T-helper 17 cell (primary cell): ENCODE data around the gene NR1H4. TPM values are rescaled to one million over a fixed set of nuclear protein-coding genes. Genes with fewer than 3 reads are reported as not detected.
A peak's percentile ranks its signal among the peaks of the same experiment; 100 is the strongest.
"Not testable (repeated sequence)": the region's sequence is repeated elsewhere in the genome, so short reads cannot be mapped to it uniquely, and the experiment has no call there.

ENCODE experiments used
- ATAC-seq: fragments of 150-1000 bp; cut with Tn5 transposase; 2 replicates; pipeline ENCODE4 v1.10.0; 2021; ENCODE audit warnings: mild to moderate bottlenecking, moderate library complexity
- DNase-seq, 3 donors: peaks; one replicate each; pipeline versions ENCODE4 v3.0.0 to v3.0.0-alpha.2; 2020 to 2021
- H3K9me3 ChIP-seq: one replicate; pipeline ENCODE4 v1.7.0; 2013; ENCODE audit warnings: low read length, mild to moderate bottlenecking; ENCODE audit not compliant: control insufficient read depth, poor library complexity, severe bottlenecking
- H3K27ac Mint-ChIP-seq: one replicate; pipeline ENCODE4 v1.8.0; 2022; ENCODE audit warnings: mild to moderate bottlenecking, moderate library complexity, mixed read lengths
- H3K27me3 Mint-ChIP-seq: one replicate; pipeline ENCODE4 v1.8.0; 2022; ENCODE audit warnings: mixed read lengths
- H3K36me3 Mint-ChIP-seq: one replicate; pipeline ENCODE4 v1.8.0; 2022; ENCODE audit warnings: low read depth, mixed read lengths
- H3K4me1 Mint-ChIP-seq: one replicate; pipeline ENCODE4 v1.8.0; 2022; ENCODE audit warnings: mild to moderate bottlenecking, mixed read lengths
- H3K4me3 Mint-ChIP-seq: one replicate; pipeline ENCODE4 v1.8.0; 2022; ENCODE audit warnings: mild to moderate bottlenecking, moderate library complexity, mixed read lengths
- total RNA-seq, 4 donors: library from RNA in 2 of 4; stranded (reverse) in 2 of 4; gene quantifications; one replicate each; pipeline ENCODE4 v1.2.3 and lab custom pipeline; 2022 to 2026

Gene NR1H4
- total RNA-seq, 2 donors from 2014 or later = not detected

- ATAC-seq (no peak), DNase-seq (no peak)
- peaks cover 2% of the 10 kb centered on the region for H3K36me3 Mint-ChIP-seq
- H3K27ac Mint-ChIP-seq = no peak overlapping the region
- peaks cover 2% of the 10 kb centered on the region for H3K4me1 Mint-ChIP-seq
- H3K9me3 ChIP-seq = no peaks in the 10 kb centered on the region
- H3K27me3 Mint-ChIP-seq = peaks cover 65% of the 10 kb centered on the region
- no peak overlapping the region for H3K4me3 Mint-ChIP-seq
Measured at GRCh38 chr12:100567945-100568344, 94.3 kb downstream of the NR1H4 start.

GRCh38 chr12:100572184-100572583, 98.5 kb downstream of the NR1H4 start:
- ATAC-seq (no peak), DNase-seq (no peak)
- Mint-ChIP-seq H3K27me3 (peaks cover 42% of the 10 kb centered on the region), H3K4me3 (peak overlapping the region; percentile 59), H3K4me1 (peaks cover 11% of the 10 kb centered on the region), H3K36me3 (peaks cover 2% of the 10 kb centered on the region), H3K27ac (no peak overlapping the region)
- no peaks in the 10 kb centered on the region for H3K9me3 ChIP-seq

- Mint-ChIP-seq H3K4me3 (peak within 1 kb of the TSS; percentile 95), H3K4me1 (peaks cover 11% of the 10 kb centered on the region), H3K27me3 (peaks cover 33% of the 10 kb centered on the region), H3K27ac (no peak within 1 kb of the TSS), H3K36me3 (peaks cover 2% of the 10 kb centered on the region)
- H3K9me3 ChIP-seq = no peaks in the 10 kb centered on the region
- DNase-seq (peak; percentile 30 to 44 (median 40)), ATAC-seq (peak; percentile 91)
Measured at GRCh38 chr12:100573292-100574186, 99.9 kb downstream of the NR1H4 start, which contains the start of gene GAS2L3. Gene GAS2L3 (plus strand): TSS chr12:100573684. CDS start chr12:100594905, 21,221 bp downstream.

- peaks cover 34% of the 10 kb centered on the region for H3K27me3 Mint-ChIP-seq
- H3K36me3 Mint-ChIP-seq = peaks cover 2% of the 10 kb centered on the region
- no peak overlapping the region for H3K27ac Mint-ChIP-seq
- H3K9me3 ChIP-seq = no peaks in the 10 kb centered on the region
- peaks cover 11% of the 10 kb centered on the region for H3K4me1 Mint-ChIP-seq
- DNase-seq (no peak), ATAC-seq (no peak)
- H3K4me3 Mint-ChIP-seq = peak overlapping the region; percentile 95
Measured at GRCh38 chr12:100574187-100575074, 100.8 kb downstream of the NR1H4 start.

GRCh38 chr12:100576331-100577036, 102.8 kb downstream of the NR1H4 start:
- peaks cover 25% of the 10 kb centered on the region for H3K27me3 Mint-ChIP-seq
- peaks cover 2% of the 10 kb centered on the region for H3K36me3 Mint-ChIP-seq
- H3K9me3 ChIP-seq = no peaks in the 10 kb centered on the region
- H3K4me3 Mint-ChIP-seq = no peak overlapping the region
- H3K27ac Mint-ChIP-seq = no peak overlapping the region
- peaks cover 9% of the 10 kb centered on the region for H3K4me1 Mint-ChIP-seq
- no peak for DNase-seq
- ATAC-seq = no peak

- H3K36me3 Mint-ChIP-seq = no peaks in the 10 kb centered on the region
- H3K27ac Mint-ChIP-seq = no peak overlapping the region
- DNase-seq (no peak), ATAC-seq (no peak)
- no peaks in the 10 kb centered on the region for H3K9me3 ChIP-seq
- peaks cover 6% of the 10 kb centered on the region for H3K4me1 Mint-ChIP-seq
- H3K27me3 Mint-ChIP-seq = peaks cover 14% of the 10 kb centered on the region
- H3K4me3 Mint-ChIP-seq = no peak overlapping the region
Measured at GRCh38 chr12:100578923-100579322, 105.3 kb downstream of the NR1H4 start.

- no peaks in the 10 kb centered on the region for H3K4me1 Mint-ChIP-seq
- H3K9me3 ChIP-seq = no peaks in the 10 kb centered on the region
- H3K27ac Mint-ChIP-seq = no peak overlapping the region
- no peaks in the 10 kb centered on the region for H3K36me3 Mint-ChIP-seq
- DNase-seq = no peak
- H3K4me3 Mint-ChIP-seq = no peak overlapping the region
- no peak for ATAC-seq
- H3K27me3 Mint-ChIP-seq = peaks cover 8% of the 10 kb centered on the region
Measured at GRCh38 chr12:100579844-100580243, 106.2 kb downstream of the NR1H4 start.

- no peak for ATAC-seq
- H3K27ac Mint-ChIP-seq = no peak overlapping the region
- no peak overlapping the region for H3K4me3 Mint-ChIP-seq
- DNase-seq = no peak
- no peaks in the 10 kb centered on the region for H3K4me1 Mint-ChIP-seq
- H3K27me3 Mint-ChIP-seq = no peaks in the 10 kb centered on the region
- no peaks in the 10 kb centered on the region for H3K9me3 ChIP-seq
- peaks cover 4% of the 10 kb centered on the region for H3K36me3 Mint-ChIP-seq
Measured at GRCh38 chr12:100584256-100584655, 110.6 kb downstream of the NR1H4 start.

- no peaks in the 10 kb centered on the region for H3K4me1 Mint-ChIP-seq
- H3K36me3 Mint-ChIP-seq = peaks cover 3% of the 10 kb centered on the region
- H3K27me3 Mint-ChIP-seq = peaks cover 5% of the 10 kb centered on the region
- no peak overlapping the region for H3K4me3 Mint-ChIP-seq
- ATAC-seq (no peak), DNase-seq (no peak)
- no peaks in the 10 kb centered on the region for H3K9me3 ChIP-seq
- H3K27ac Mint-ChIP-seq = no peak overlapping the region
Measured at GRCh38 chr12:100591979-100592378, 118.3 kb downstream of the NR1H4 start.

GRCh38 chr12:100593490-100593889, 119.8 kb downstream of the NR1H4 start:
- peaks cover 3% of the 10 kb centered on the region for H3K36me3 Mint-ChIP-seq
- H3K27ac Mint-ChIP-seq = no peak overlapping the region
- DNase-seq = no peak
- no peak for ATAC-seq
- no peaks in the 10 kb centered on the region for H3K9me3 ChIP-seq
- H3K4me3 Mint-ChIP-seq = no peak overlapping the region
- H3K4me1 Mint-ChIP-seq = no peaks in the 10 kb centered on the region
- peaks cover 5% of the 10 kb centered on the region for H3K27me3 Mint-ChIP-seq

GRCh38 chr12:100601626-100602025, 128.0 kb downstream of the NR1H4 start:
- no peaks in the 10 kb centered on the region for H3K36me3 Mint-ChIP-seq
- H3K27ac Mint-ChIP-seq = no peak overlapping the region
- DNase-seq (no peak), ATAC-seq (no peak)
- H3K27me3 Mint-ChIP-seq = no peaks in the 10 kb centered on the region
- H3K4me3 Mint-ChIP-seq = no peak overlapping the region
- no peaks in the 10 kb centered on the region for H3K4me1 Mint-ChIP-seq
- no peaks in the 10 kb centered on the region for H3K9me3 ChIP-seq

- not testable (repeated sequence) for DNase-seq, H3K27ac Mint-ChIP-seq, ATAC-seq, H3K9me3 ChIP-seq, H3K36me3 Mint-ChIP-seq, H3K4me1 Mint-ChIP-seq, H3K27me3 Mint-ChIP-seq, H3K4me3 Mint-ChIP-seq
Measured at GRCh38 chr12:100602997-100603396, 129.3 kb downstream of the NR1H4 start.

- H3K4me1 Mint-ChIP-seq = no peaks in the 10 kb centered on the region
- ATAC-seq (no peak), DNase-seq (no peak)
- peaks cover 4% of the 10 kb centered on the region for H3K27me3 Mint-ChIP-seq
- no peak overlapping the region for H3K4me3 Mint-ChIP-seq
- no peaks in the 10 kb centered on the region for H3K9me3 ChIP-seq
- no peak overlapping the region for H3K27ac Mint-ChIP-seq
- no peaks in the 10 kb centered on the region for H3K36me3 Mint-ChIP-seq
Measured at GRCh38 chr12:100608776-100609175, 135.1 kb downstream of the NR1H4 start.
